CD14-positive monocyte (primary cell): Measurements from ENCODE around the gene DDX20. TPM values are rescaled to one million over a fixed set of nuclear protein-coding genes. Genes with fewer than 3 reads are reported as not detected.

Experiments
- DNase-seq, 3 donors: peaks; one replicate each; pipeline ENCODE4 v3.0.0-alpha.2; 2011 to 2022
- H2AFZ ChIP-seq: 2 replicates; pipeline ENCODE4 v1.6.0; 2012; ENCODE audit warnings: mild to moderate bottlenecking, low read depth, low read length, inconsistent platforms; ENCODE audit not compliant: insufficient read depth, poor library complexity, severe bottlenecking
- H3K27ac ChIP-seq, 2 donors: 1 replicate in 1 of 2; 2 replicates in 1 of 2; pipeline ENCODE4 v1.5.1; 2012 to 2013; ENCODE audit warnings: low read length in 2 of 2, control low read depth in 1 of 2, inconsistent platforms in 1 of 2, low read depth in 1 of 2, mild to moderate bottlenecking in 1 of 2
- H3K27me3 ChIP-seq, 2 donors: one replicate each; pipeline versions ENCODE4 v1.6.0 to v1.6.1; 2011 to 2013; ENCODE audit warnings: low read length in 2 of 2; ENCODE audit not compliant: control insufficient read depth in 2 of 2, insufficient read depth in 2 of 2
- H3K36me3 ChIP-seq, 2 donors: replicated peaks in 1 of 2; 1 replicate in 1 of 2; 2 replicates in 1 of 2; pipeline versions ENCODE4 v1.5.1 to v1.6.1; 2012 to 2013; ENCODE audit warnings: low read length in 2 of 2, control low read depth in 1 of 2, inconsistent platforms in 1 of 2, mild to moderate bottlenecking in 1 of 2; ENCODE audit not compliant: insufficient read depth in 2 of 2, control insufficient read depth in 1 of 2
- H3K4me1 ChIP-seq, 2 donors: 1 replicate in 1 of 2; 2 replicates in 1 of 2; pipeline versions ENCODE4 v1.5.1 to v1.6.1; 2012 to 2013; ENCODE audit warnings: low read length in 2 of 2, control low read depth in 1 of 2, inconsistent platforms in 1 of 2, mild to moderate bottlenecking in 1 of 2, moderate library complexity in 1 of 2; ENCODE audit not compliant: insufficient read depth in 2 of 2, control insufficient read depth in 1 of 2
- H3K4me2 ChIP-seq: replicated peaks from 2 replicates; pipeline ENCODE3; 2012; ENCODE audit warnings: low read length, moderate library complexity, mild to moderate bottlenecking; ENCODE audit not compliant: poor library complexity, severe bottlenecking; ENCODE audit errors: extremely low read depth
- H3K4me3 ChIP-seq, 3 experiments: fragments of 200-600 bp in 1 of 3; sonication (generic) in 1 of 3; replicated peaks in 1 of 3; 1 replicate in 2 of 3; 2 replicates in 1 of 3; pipeline ENCODE4 v1.5.1; 2011 to 2013; ENCODE audit warnings: low read length in 3 of 3, mild to moderate bottlenecking in 3 of 3, control low read depth in 2 of 3, low read depth in 2 of 3, inconsistent platforms in 1 of 3, moderate library complexity in 1 of 3
- H3K79me2 ChIP-seq: 2 replicates; pipeline ENCODE4 v1.6.0; 2012; ENCODE audit warnings: mild to moderate bottlenecking, control low read depth, inconsistent platforms, low read length, moderate library complexity; ENCODE audit not compliant: insufficient read depth
- H3K9ac ChIP-seq: 2 replicates; pipeline ENCODE4 v1.6.0; 2017; ENCODE audit warnings: low read length, mild to moderate bottlenecking; ENCODE audit not compliant: insufficient read depth, poor library complexity, severe bottlenecking
- H3K9me3 ChIP-seq, 2 donors: replicated peaks in 1 of 2; 1 replicate in 1 of 2; 2 replicates in 1 of 2; pipeline versions ENCODE4 v1.5.1 to v1.6.1; 2012 to 2013; ENCODE audit warnings: low read length in 2 of 2, control low read depth in 1 of 2; ENCODE audit not compliant: control insufficient read depth in 1 of 2, insufficient read depth in 1 of 2
- H4K20me1 ChIP-seq: 2 replicates; pipeline ENCODE4 v1.6.0; 2012; ENCODE audit warnings: mild to moderate bottlenecking, low read length, control low read depth, moderate library complexity; ENCODE audit not compliant: insufficient read depth
- H3K27ac Mint-ChIP-seq, 7 donors: one replicate each; pipeline ENCODE4 v1.8.0; 2020; ENCODE audit warnings: mild to moderate bottlenecking in 7 of 7, mixed read lengths in 7 of 7, moderate library complexity in 6 of 7, inconsistent platforms in 2 of 7
- H3K27me3 Mint-ChIP-seq, 3 donors: one replicate each; pipeline ENCODE4 v1.8.0; 2021 to 2022; ENCODE audit warnings: low read depth in 3 of 3, mild to moderate bottlenecking in 3 of 3, mixed read lengths in 3 of 3, moderate library complexity in 3 of 3, inconsistent platforms in 1 of 3
- H3K36me3 Mint-ChIP-seq, 2 donors: one replicate each; pipeline ENCODE4 v1.8.0; 2020; ENCODE audit warnings: mixed read lengths in 2 of 2, inconsistent platforms in 1 of 2, mild to moderate bottlenecking in 1 of 2
- H3K4me1 Mint-ChIP-seq: one replicate; pipeline ENCODE4 v1.8.0; 2020; ENCODE audit warnings: mild to moderate bottlenecking, mixed read lengths
- H3K4me3 Mint-ChIP-seq, 2 donors: one replicate each; pipeline ENCODE4 v1.8.0; 2020; ENCODE audit warnings: mild to moderate bottlenecking in 2 of 2, mixed read lengths in 2 of 2, moderate library complexity in 1 of 2
- H3K9me3 Mint-ChIP-seq, 7 donors: one replicate each; pipeline ENCODE4 v1.8.0; 2020 to 2022; ENCODE audit warnings: mixed read lengths in 7 of 7, mild to moderate bottlenecking in 6 of 7, moderate library complexity in 6 of 7, inconsistent platforms in 2 of 7
- WGBS: methylation state at CpG from one replicate; pipeline ENCODE4 v1.1.5; 2013; ENCODE audit warnings: missing lambda C conversion rate; ENCODE audit not compliant: insufficient coverage; 5-methylcytosine and 5-hydroxymethylcytosine counted together
- intact Hi-C, 2 donors: fragments of 100-400 bp; cut with micrococcal nuclease; formaldehyde crosslinking; loops; one replicate each; pipeline versions ENCODE4 v1.15.0 to v1.15.1; 2023
- polyA plus RNA-seq, 3 donors: library from polyadenylated mRNA; depleted of rRNA in 1 of 3; unstranded in 2 of 3; stranded (reverse) in 1 of 3; fragments of 300-500 nt in 2 of 3; fragments of >200 nt in 1 of 3; fragmentation: Illumina TruSeq in 2 of 3; gene quantifications; 1 replicate in 2 of 3; 2 replicates in 1 of 3; pipeline ENCODE4 v1.2.3, GENCODE V29; 2012 to 2021
- small RNA-seq: library from RNA; depleted of rRNA; stranded (forward); fragments of <200 nt; gene quantifications from one replicate; pipeline ENCODE3, GENCODE V24; 2012; ENCODE audit warnings: low read depth; ENCODE audit not compliant: insufficient read length
- TF ChIP-seq, protein P1 (sequence below): fragments of 200-600 bp; IDR thresholded peaks from one replicate; pipeline ENCODE4 v1.8.0; 2022; ENCODE audit warnings: antibody characterized with exemption, mild to moderate bottlenecking

Gene DDX20
- polyA plus RNA-seq, 3 donors: 3.1 to 4.1 (median 4.0) TPM

DNA sequence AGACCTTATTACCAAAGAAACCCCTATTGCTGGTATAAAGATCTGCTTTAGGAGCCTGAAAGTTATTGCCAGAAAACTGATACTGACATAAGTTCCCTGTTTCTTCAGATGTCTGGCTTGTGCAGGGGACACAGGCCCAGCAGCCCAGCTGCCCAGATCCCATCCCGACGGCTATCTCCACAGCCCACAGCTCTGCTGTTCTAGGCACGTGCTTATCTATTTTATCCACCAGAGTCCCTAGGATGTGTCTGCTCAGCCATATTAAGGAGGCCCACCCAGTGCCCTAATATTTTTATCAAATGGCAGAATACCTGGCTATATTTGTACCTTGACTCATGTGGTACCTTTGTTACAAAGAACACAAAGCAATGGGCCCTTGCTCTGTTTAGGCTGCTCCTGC, 58.9 kb downstream of the DDX20 start:
- DNase-seq: no peak
- Histone ChIP-seq H2AFZ (no peak overlapping the region), H3K4me3 (no peak overlapping the region), H3K9ac (no peak overlapping the region), H3K36me3 (no peaks in the 10 kb centered on the region), H3K4me1 (no peaks in the 10 kb centered on the region), H4K20me1 (no peaks in the 10 kb centered on the region), H3K27me3 (no peaks in the 10 kb centered on the region), H3K4me2 (no peak overlapping the region), H3K9me3 (no peaks in the 10 kb centered on the region), H3K27ac (no peak overlapping the region), H3K79me2 (no peaks in the 10 kb centered on the region)
- WGBS: 100% methylated on average over 3 of the region's 3 CpGs
- no peak overlapping the region for H3K4me3 Mint-ChIP-seq
- intact Hi-C loops: no loop called here
- H3K4me1 Mint-ChIP-seq: no peaks in the 10 kb centered on the region
- H3K27me3 Mint-ChIP-seq: peaks cover 0 to 9% (median 6%) of the 10 kb centered on the region in 3 donors
- TF ChIP-seq, protein P1, sequence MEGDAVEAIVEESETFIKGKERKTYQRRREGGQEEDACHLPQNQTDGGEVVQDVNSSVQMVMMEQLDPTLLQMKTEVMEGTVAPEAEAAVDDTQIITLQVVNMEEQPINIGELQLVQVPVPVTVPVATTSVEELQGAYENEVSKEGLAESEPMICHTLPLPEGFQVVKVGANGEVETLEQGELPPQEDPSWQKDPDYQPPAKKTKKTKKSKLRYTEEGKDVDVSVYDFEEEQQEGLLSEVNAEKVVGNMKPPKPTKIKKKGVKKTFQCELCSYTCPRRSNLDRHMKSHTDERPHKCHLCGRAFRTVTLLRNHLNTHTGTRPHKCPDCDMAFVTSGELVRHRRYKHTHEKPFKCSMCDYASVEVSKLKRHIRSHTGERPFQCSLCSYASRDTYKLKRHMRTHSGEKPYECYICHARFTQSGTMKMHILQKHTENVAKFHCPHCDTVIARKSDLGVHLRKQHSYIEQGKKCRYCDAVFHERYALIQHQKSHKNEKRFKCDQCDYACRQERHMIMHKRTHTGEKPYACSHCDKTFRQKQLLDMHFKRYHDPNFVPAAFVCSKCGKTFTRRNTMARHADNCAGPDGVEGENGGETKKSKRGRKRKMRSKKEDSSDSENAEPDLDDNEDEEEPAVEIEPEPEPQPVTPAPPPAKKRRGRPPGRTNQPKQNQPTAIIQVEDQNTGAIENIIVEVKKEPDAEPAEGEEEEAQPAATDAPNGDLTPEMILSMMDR: no peak
- no peaks in the 10 kb centered on the region for H3K9me3 Mint-ChIP-seq
- H3K36me3 Mint-ChIP-seq: no peaks in the 10 kb centered on the region
- no peak overlapping the region for H3K27ac Mint-ChIP-seq

Small RNAs within 50 kb of the gene (small RNA-seq; reads per million reads assigned to genes)
- gene INKA2: 1.4 reads per million

Other genes starting within 250 kb of the DDX20 start
- gene RAP1A, start 136.1 kb upstream of the DDX20 start, polyA plus RNA-seq: 10 to 100 TPM; 41.2 to 79.1 (median 75.3) TPM
- gene INKA2, start 16.5 kb upstream of the DDX20 start, polyA plus RNA-seq: 1 to 10 TPM; 1.8 to 6.6 (median 2.0) TPM
- gene KCND3, start 233.8 kb downstream of the DDX20 start, polyA plus RNA-seq: not detected